ENCODE results near the gene GLT1D1.
"Not testable (repeated sequence)": the region's sequence is repeated elsewhere in the genome, so short reads cannot be mapped to it uniquely, and the experiment has no call there.

GRCh38 chr12:128805406-128805805 is 47.9 kb upstream of the GLT1D1 start:
- TF ChIP-seq EZH2phosphoT487 (IDR thresholded peaks at IDR 0.05; ENCODE audit: borderline replicate concordance, low read depth, low read length); CTCF (conservative IDR thresholded peaks at IDR 0.05; ENCODE audit: low read length): not testable (repeated sequence)
